ENCODE measurements around the gene MBOAT7.
"Not testable (repeated sequence)": the region's sequence is repeated elsewhere in the genome, so short reads cannot be mapped to it uniquely, and the experiment has no call there.

MBOAT7 gene

GRCh38 chr19:54189145-54189734 lies at the start of gene MBOAT7:
TSS of gene MBOAT7 (minus strand) at chr19:54189580. CDS start at chr19:54188508, 1,072 bp downstream.
- in situ Hi-C loops (cut with MboI; ENCODE audit: low sequenced_read_pairs), result no loop called here

DNA sequence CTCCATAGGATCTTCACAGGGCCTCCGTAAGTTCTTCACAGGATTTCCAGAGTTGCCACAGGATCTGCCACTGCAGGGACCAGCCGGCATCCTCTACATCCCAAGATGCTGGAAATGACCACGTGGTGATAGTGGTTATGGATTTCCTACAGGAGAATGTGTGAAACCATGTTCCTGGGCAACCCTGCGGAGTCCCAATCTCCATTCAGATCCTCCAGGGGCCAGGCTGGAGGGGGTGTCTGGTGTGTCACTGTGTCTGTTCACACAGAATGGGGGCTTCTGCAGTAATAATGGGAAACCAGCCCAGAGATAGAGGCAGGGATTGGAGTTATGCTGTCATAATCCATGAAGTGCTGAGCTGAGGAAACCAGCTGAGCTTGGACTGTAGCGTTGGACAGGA lies 44.6 kb upstream of the MBOAT7 start:
- in situ Hi-C loops (cut with MboI; ENCODE audit: low sequenced_read_pairs), result no loop called here

DNA sequence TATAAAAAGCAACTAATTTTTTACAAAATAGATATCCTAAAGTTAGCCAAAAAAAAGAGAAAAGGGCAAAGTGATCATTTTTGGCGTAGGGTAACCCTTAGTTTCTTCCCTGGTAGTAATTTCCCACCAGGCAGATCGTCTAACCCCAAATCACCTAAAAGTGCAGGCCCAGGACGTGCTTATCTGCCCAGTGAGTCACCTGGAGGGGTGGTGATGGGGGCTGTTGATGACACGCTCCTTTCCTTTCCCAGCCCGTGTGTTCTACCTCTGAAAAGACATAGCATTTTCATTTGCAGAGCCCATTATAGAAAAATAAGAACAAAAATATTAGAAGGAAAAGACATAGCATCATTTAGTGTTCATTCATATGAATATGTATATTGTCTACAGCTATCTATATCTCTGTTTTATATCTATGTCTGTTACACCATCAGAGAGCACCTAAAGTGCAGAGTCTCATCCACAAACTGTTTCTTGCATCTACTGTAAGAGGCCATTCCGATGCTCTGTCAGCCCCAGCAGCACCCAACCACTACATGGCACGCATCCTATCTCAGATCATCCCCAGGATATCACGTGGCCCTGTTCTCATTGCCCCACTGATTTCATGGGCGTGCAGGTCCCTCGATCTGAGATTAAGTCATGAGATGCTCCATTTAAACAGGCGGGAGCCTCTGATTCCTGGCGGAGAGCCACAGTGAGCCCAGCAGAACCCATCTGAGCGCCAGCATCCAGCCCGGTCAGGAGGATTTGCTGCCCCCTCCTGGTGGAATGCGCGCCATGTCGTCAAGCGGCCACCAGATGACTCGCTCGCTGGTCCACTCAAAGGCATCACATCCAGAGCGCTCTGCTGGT lies 41.9 kb upstream of the MBOAT7 start:
- in situ Hi-C loops (cut with MboI; ENCODE audit: low sequenced_read_pairs), result no loop called here

DNA sequence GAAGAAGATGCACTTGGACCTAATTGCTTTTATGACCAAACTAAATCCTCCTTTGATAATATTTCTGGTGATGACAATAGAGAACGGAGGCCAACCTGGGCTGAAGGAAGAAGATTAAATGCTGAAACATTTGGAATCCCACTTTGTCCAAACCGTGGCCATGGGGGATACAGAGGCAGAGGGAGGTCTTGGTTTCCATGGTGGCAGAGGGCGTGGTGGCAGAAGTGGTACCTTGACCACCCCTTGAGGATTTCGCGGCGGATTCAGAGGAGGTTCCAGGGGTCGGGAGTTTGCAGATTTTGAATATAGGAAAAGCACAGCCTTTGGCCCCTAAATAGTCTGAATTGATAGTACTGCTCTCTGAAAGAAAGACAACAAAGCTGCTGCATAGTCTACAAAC lies 40.7 kb upstream of the MBOAT7 start:
- in situ Hi-C loops (cut with MboI; ENCODE audit: low sequenced_read_pairs), result no loop called here

DNA sequence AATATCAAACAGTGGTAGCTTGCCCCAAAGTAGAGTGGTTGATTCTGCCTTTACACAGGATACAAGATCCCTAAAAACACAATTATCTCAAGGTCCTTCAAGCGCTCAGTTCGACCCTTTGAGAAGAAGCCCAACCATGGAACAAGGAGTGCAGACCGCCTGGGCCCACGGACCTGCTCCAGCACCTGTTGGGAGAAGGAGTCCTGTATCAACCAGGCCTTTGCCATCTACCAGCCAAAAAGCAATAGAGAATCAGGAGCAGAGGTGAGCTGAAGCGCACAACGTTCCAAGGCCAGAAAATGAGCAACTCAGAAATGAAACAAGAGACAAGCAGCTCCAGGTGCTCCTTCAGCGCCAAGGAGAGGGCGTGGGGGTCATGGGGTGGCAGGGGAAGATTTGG lies 39.8 kb upstream of the MBOAT7 start:
- in situ Hi-C loops (cut with MboI; ENCODE audit: low sequenced_read_pairs), result no loop called here

DNA sequence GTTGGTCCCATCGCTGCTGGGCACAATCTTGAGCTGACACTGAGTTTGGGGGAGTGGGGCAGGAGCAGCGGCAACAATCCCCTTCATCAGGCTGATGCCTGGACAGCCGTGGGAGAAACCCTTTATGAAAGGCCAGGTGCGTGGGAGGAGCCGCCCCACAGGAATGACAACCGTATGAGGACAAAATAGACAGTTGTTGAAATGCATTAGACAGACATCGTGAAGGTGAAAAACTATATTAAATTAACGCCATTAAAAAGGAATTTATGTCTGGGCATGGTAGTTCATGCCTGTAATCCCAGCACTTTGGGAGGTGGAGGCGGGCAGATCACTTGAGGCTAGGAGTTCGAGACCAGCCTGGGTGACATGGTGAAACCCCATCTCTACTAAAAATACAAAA lies 35.2 kb upstream of the MBOAT7 start:
- in situ Hi-C loops (cut with MboI; ENCODE audit: low sequenced_read_pairs), result not testable (repeated sequence)

DNA sequence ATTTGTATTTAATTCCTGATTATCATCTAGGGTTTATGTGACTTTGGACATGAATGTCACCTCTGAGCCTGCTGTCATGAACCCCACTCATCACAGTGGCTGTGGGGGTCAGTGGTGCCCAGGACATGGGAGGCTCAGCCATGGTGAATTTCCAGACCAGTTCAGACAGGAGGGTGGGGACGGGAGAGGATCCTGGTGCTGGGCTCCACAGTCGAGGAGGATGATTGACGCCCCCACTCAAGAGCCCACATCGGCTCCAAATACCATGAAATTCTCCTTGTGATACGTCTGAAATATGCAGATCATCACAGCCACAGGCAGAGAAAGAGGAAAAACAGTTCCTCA lies 34.5 kb upstream of the MBOAT7 start:
- in situ Hi-C loops (cut with MboI; ENCODE audit: low sequenced_read_pairs), result not testable (repeated sequence)

DNA sequence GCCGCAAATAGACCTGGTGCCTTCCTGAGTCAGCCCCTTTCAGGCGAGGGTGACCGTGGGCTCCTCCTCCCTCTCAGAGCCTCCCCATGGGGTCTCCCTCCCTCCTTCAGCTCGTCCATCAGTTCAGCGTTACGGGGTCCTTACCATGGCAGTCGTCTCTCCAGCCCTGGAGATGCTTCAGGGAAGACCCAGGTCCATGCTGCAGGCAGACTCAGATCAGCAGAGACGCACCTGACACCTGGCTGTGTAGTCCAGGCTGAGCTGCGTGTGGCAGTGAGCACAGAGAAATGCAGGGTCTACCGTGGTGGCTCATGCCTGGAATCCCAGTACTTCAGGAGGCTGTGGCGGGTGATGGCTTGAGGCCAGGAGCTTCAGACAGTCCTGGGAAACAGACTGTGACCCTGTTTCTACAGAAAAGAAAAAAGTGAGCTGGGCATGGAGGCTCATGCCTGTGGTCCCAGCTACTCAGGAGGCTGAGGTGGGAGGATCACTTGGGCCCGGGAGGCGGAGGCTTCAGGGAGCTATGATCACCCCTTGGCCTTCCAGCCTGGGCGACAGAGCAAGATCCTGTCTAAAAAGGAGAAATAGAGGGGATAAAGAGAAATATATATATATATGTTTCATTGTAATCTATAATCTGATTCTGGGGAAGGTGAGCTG lies 34.0 kb upstream of the MBOAT7 start:
- in situ Hi-C loops (cut with MboI; ENCODE audit: low sequenced_read_pairs), result not testable (repeated sequence)

DNA sequence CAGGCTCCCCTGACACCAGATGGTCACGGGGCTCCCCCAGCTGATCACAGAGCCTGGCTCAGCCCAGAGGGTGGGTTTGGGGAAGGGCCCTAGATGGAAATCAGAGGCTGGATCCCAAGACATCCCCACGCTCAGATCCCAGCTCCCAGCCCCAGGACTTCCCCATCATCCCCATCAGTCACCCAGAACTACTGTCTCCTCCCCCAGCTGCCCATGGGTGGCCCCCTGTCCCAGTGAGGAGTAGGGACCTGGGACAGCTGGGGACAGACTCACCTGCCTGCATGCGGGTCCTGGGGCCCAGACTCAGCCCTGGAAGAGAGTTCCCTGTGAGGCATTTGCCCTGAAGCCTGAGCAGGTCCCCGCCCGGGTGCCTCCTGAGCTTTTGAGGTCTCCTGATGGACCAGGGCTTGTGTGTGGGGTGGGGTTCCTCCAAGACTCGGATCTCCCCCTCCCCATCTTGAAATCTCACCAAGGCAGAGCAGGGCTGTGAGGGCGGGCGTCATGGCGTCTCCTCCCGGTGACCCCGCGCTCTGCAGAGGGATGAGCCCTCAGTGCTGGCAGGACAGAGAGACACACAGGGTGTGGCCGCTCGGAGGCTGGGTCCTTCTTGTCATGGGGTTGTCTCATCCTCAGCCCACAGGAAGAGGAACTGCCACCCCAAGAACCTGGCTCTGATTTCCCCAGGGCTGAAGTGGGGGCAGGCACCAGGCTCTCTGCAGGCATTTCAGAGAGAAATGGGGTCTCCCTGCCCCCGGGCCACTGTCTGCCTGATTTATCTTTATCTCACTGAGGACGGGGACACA lies 33.3 kb upstream of the MBOAT7 start, which contains the start of gene LILRB3:
Gene LILRB3, minus strand, starts transcription at position 534 of the 803 bp plus-strand sequence. Its CDS starts 31 bp downstream, at position 503.
- in situ Hi-C loops (cut with MboI; ENCODE audit: low sequenced_read_pairs), result not testable (repeated sequence)

GRCh38 chr19:54221947-54222346 lies 32.6 kb upstream of the MBOAT7 start:
- in situ Hi-C loops (cut with MboI; ENCODE audit: low sequenced_read_pairs), result not testable (repeated sequence)

GRCh38 chr19:54219702-54220101 lies 30.3 kb upstream of the MBOAT7 start:
- in situ Hi-C loops (cut with MboI; ENCODE audit: low sequenced_read_pairs), result not testable (repeated sequence)

DNA sequence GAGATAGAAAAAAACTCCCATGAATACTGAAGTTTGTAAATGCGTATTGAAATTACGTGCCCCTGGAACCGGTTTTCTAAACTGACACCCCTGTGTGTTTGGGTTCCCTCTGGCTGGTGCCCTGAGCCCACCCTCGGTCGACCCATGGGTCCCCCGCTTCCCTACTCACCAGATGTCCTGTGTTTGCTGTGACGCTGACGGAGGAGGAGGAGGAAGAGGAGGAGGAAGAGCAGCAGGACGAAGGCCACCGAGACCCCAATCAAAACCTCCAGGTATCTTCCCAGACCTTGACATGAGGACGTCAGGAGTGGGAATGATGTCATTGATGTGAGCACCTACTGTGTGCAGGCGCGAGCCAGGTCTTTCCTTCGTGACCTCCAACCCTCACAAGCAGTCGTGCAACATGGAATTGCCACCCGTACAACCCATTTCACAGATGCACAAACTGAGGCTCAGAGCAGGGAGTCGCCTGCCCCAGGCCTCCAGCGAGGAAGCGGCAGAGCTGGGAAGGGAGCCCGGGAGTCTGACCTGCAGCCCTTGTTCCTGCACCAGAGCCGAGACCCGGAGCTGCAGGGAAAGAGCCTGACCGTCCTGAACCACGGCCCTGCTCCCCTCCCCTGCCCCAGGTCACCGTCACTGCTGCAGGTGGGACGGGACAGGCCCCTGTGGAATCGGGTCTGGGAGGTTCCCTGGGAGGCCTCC lies 29.7 kb upstream of the MBOAT7 start:
- in situ Hi-C loops (cut with MboI; ENCODE audit: low sequenced_read_pairs), result no loop called here

GRCh38 chr19:54218259-54218658 lies 28.9 kb upstream of the MBOAT7 start:
- in situ Hi-C loops (cut with MboI; ENCODE audit: low sequenced_read_pairs), result no loop called here

DNA sequence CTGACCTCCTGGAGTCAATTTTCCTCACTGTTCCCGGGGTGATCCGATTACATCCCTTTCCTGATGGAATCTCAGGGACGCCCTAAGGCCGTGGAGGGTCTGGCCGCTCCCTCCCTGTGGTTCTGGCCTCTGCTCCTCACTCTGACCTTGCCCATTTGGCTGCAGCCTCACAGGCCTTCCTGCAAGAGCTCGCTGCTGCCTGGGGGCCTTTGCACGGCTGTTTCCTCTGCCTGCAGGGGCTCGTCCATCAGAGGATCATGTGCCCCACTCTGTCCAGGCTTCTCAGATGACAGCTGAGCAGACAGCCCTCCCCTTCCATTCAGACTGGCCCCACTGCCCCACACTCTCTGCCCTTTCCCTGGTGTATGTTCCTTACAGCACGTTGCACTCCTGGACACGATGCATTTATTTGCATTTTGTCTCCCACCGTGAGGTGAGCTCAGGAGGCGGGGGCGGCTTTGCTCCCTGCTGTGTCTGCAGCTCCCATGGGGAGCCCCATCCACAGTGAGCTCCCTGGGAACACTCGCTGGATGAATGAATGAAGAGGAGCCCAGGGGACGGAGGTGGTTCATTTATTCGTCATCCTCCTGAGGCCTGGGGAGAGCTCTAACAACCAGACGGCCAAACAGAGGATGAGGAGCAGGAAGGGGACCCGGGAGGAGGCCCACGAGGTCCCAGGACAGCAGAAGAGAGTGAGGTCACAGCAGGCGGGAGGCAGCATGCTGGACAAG lies 28.3 kb upstream of the MBOAT7 start:
- in situ Hi-C loops (cut with MboI; ENCODE audit: low sequenced_read_pairs), result not testable (repeated sequence)

GRCh38 chr19:54216869-54217268 lies 27.5 kb upstream of the MBOAT7 start:
- in situ Hi-C loops (cut with MboI; ENCODE audit: low sequenced_read_pairs), result no loop called here

GRCh38 chr19:54214734-54215133 lies 25.4 kb upstream of the MBOAT7 start:
- in situ Hi-C loops (cut with MboI; ENCODE audit: low sequenced_read_pairs), result not testable (repeated sequence)

DNA sequence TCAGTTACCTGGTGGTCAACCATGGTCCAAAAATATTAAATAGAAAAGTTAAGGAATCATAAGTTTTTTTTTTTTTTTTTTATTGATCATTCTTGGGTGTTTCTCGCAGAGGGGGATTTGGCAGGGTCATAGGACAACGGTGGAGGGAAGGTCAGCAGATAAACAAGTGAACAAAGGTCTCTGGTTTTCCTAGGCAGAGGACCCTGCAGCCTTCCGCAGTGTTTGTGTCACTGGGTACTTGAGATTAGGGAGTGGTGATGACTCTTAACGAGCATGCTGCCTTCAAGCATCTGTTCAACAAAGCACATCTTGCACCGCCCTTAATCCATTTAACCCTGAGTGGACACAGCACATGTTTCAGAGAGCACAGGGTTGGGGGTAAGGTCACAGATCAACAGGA lies 24.8 kb upstream of the MBOAT7 start:
- in situ Hi-C loops (cut with MboI; ENCODE audit: low sequenced_read_pairs), result not testable (repeated sequence)

GRCh38 chr19:54211235-54211634 lies 21.9 kb upstream of the MBOAT7 start:
- in situ Hi-C loops (cut with MboI; ENCODE audit: low sequenced_read_pairs), result no loop called here

DNA sequence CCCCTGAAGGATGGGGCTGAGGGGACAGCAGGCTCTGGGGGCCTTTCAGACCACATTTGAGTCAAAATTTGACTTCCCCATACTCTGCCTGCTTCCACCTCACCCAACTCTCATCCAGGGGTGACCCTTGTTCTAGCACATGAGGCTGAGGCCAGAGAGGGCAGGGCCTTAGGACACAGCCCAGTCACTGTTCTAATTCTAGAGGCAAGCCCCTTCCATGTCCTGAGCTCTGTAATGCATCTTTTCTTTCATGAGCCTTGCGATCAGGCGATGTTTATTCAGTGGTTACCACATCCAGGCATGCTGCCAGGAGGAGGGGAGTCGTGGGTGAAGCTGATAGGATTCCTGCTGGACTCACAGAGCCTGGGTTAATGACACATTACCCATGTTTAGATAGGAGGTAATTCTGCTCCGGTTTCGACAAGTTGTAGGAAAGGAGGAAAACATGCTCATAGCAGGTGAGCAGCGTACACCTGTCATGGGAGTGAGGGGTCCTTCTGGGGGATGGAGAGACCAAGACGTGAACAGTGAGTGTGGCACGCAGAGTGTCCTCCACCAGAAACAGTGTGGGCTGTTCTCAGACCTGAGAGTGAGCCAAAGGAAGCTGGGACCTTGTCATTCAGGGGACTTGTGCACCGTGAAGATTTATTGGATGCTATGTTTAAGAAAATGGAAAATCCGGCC lies 20.6 kb upstream of the MBOAT7 start:
- in situ Hi-C loops (cut with MboI; ENCODE audit: low sequenced_read_pairs), result no loop called here

Measured in hTERT RPE-1 (cell line).